HG03103 (cell line): Measurements from ENCODE around the gene EXPH5.

Experiments used
- ATAC-seq: cut with Tn5 transposase; IDR thresholded peaks from one replicate; pipeline ENCODE4 v1.9.1; 2021; ENCODE audit warnings: low read depth; ENCODE audit not compliant: unreplicated experiment

Gene EXPH5

GRCh38 chr11:108562746-108563581, 30.6 kb downstream of the EXPH5 start:
- ATAC-seq = no peak

GRCh38 chr11:108561535-108561991, 32.0 kb downstream of the EXPH5 start:
- no peak for ATAC-seq

- no peak for ATAC-seq
Measured at GRCh38 chr11:108559904-108560303, 33.7 kb downstream of the EXPH5 start.

GRCh38 chr11:108559340-108559739, 34.2 kb downstream of the EXPH5 start:
- ATAC-seq = no peak

- ATAC-seq = no peak
Measured at GRCh38 chr11:108558222-108558621, 35.3 kb downstream of the EXPH5 start.

- no peak for ATAC-seq
Measured at GRCh38 chr11:108556019-108556418, 37.5 kb downstream of the EXPH5 start.

GRCh38 chr11:108551651-108552462, 41.7 kb downstream of the EXPH5 start:
- ATAC-seq = no peak

GRCh38 chr11:108549319-108549885, 44.2 kb downstream of the EXPH5 start:
- no peak for ATAC-seq

GRCh38 chr11:108545909-108546501, 47.6 kb downstream of the EXPH5 start:
- ATAC-seq = no peak

GRCh38 chr11:108543316-108543964, 50.1 kb downstream of the EXPH5 start:
- no peak for ATAC-seq

- no peak for ATAC-seq
Measured at GRCh38 chr11:108541531-108541930, 52.0 kb downstream of the EXPH5 start.

- ATAC-seq = no peak
Measured at GRCh38 chr11:108538502-108538901, 55.1 kb downstream of the EXPH5 start.

GRCh38 chr11:108538022-108538424, 55.5 kb downstream of the EXPH5 start:
- ATAC-seq = no peak

- ATAC-seq = no peak
Measured at GRCh38 chr11:108536783-108537182, 56.8 kb downstream of the EXPH5 start.

- no peak for ATAC-seq
Measured at GRCh38 chr11:108535384-108535955, 58.1 kb downstream of the EXPH5 start.

- no peak for ATAC-seq
Measured at GRCh38 chr11:108534274-108534882, 59.2 kb downstream of the EXPH5 start.

GRCh38 chr11:108530426-108530825, 63.1 kb downstream of the EXPH5 start:
- ATAC-seq = no peak

- ATAC-seq = no peak
Measured at GRCh38 chr11:108527382-108527781, 66.2 kb downstream of the EXPH5 start.

- no peak for ATAC-seq
Measured at GRCh38 chr11:108525161-108525560, 68.4 kb downstream of the EXPH5 start.

- ATAC-seq = no peak
Measured at GRCh38 chr11:108524422-108524821, 69.1 kb downstream of the EXPH5 start.
